Esophagus squamous epithelium (tissue), 5 donors: ENCODE measurements around the gene UBE2O. TPM values are rescaled to one million over a fixed set of nuclear protein-coding genes. Genes with fewer than 3 reads are reported as not detected.

Source experiments
- DNase-seq: peaks from one replicate; lab custom pipeline; 2025; lab: John Stamatoyannopoulos, UW
- H3K27ac ChIP-seq, 4 donors: fragments of 200-600 bp; sonication (generic); one replicate each; pipeline ENCODE4 v1.5.1; 2016 to 2019; ENCODE audit warnings: mild to moderate bottlenecking in 1 of 4
- H3K27me3 ChIP-seq, 4 donors: fragments of 200-600 bp; sonication (generic); 1 replicate in 3 of 4; 2 replicates in 1 of 4; pipeline versions ENCODE4 v1.5.1 to v1.6.0; 2017 to 2021; ENCODE audit warnings: antibody characterized with exemption in 1 of 4
- H3K36me3 ChIP-seq, 3 donors: fragments of 200-600 bp; sonication (generic); one replicate each; pipeline ENCODE4 v1.5.1; 2016 to 2019
- H3K4me1 ChIP-seq, 3 donors: fragments of 200-600 bp; sonication (generic); one replicate each; pipeline ENCODE4 v1.5.1; 2017 to 2019
- H3K4me3 ChIP-seq, 4 donors: fragments of 200-600 bp; sonication (generic); 1 replicate in 3 of 4; 2 replicates in 1 of 4; pipeline ENCODE4 v1.5.1; 2016 to 2019; ENCODE audit warnings: mild to moderate bottlenecking in 2 of 4, moderate library complexity in 1 of 4
- H3K9me3 ChIP-seq, 3 donors: fragments of 200-600 bp; sonication (generic); one replicate each; pipeline ENCODE4 v1.5.1; 2016 to 2019
- CTCF ChIP-seq, 6 experiments: fragments of 450-650 bp in 4 of 6; fragments of 200-600 bp in 2 of 6; sonication (generic) in 2 of 6; IDR thresholded peaks; one replicate each; pipeline ENCODE4 v1.5.1; 2016 to 2019; ENCODE audit warnings: antibody characterized with exemption in 6 of 6, mild to moderate bottlenecking in 4 of 6, moderate library complexity in 4 of 6
- POLR2A ChIP-seq, 4 donors: fragments of 450-650 bp; IDR thresholded peaks; one replicate each; pipeline ENCODE4 v1.6.1; 2017; ENCODE audit warnings: antibody characterized with exemption in 4 of 4, mild to moderate bottlenecking in 4 of 4, moderate library complexity in 3 of 4
- WGBS, 2 donors: methylation state at CpG; one replicate each; pipeline ENCODE4 v1.1.5; 2018; 5-methylcytosine and 5-hydroxymethylcytosine counted together
- intact Hi-C: fragments of 100-400 bp; cut with DNase I; formaldehyde crosslinking; loops from one replicate; pipeline ENCODE4 v1.15.0; 2022
- total RNA-seq, 4 donors: library from RNA; depleted of rRNA; stranded (reverse); fragments of >200 nt; gene quantifications; one replicate each; pipeline ENCODE4 v1.1.0, GENCODE V29; 2016
- donor health status: DM: yes; HTN: yes; CAD: no.

The UBE2O gene
- total RNA-seq, 4 donors from 2014 or later = 11.9 to 19.8 (median 16.3) TPM

GRCh38 chr17:76485569-76485968 is 32.6 kb upstream of the UBE2O start:
- H3K36me3 ChIP-seq = peaks cover 0 to 27% (median 0%) of the 10 kb centered on the region in 3 donors
- no peak overlapping the region for H3K4me3 ChIP-seq
- WGBS, 2 donors = 45 to 70% methylated on average over 11 of the region's 11 CpGs
- TF ChIP-seq CTCF (IDR thresholded peaks at IDR 0.05) (no peak), POLR2A (IDR thresholded peaks at IDR 0.05) (no peak)
- intact Hi-C loops = no loop called here
- peaks cover 4 to 27% (median 5%) of the 10 kb centered on the region in 3 donors for H3K4me1 ChIP-seq
- no peak for DNase-seq
- no peaks in the 10 kb centered on the region for H3K27me3 ChIP-seq
- no peaks in the 10 kb centered on the region for H3K9me3 ChIP-seq
- H3K27ac ChIP-seq = peak overlapping the region in 3 of 4 donors; percentile 14 to 52 (median 51)

- H3K36me3 ChIP-seq = peaks cover 0 to 36% (median under 1%) of the 10 kb centered on the region in 3 donors
- 63 to 79% methylated on average over 11 of the region's 11 CpGs for WGBS, 2 donors
- no peak for DNase-seq
- H3K4me1 ChIP-seq = peaks cover 0 to 15% (median 4%) of the 10 kb centered on the region in 3 donors
- no peak overlapping the region for H3K4me3 ChIP-seq
- intact Hi-C loops = no loop called here
- H3K27ac ChIP-seq = peak overlapping the region in 2 of 4 donors; percentile 50 to 51
- no peak for TF ChIP-seq CTCF (IDR thresholded peaks at IDR 0.05)
- TF ChIP-seq POLR2A (IDR thresholded peaks at IDR 0.05) = no peak
- H3K27me3 ChIP-seq = no peaks in the 10 kb centered on the region
- H3K9me3 ChIP-seq = no peaks in the 10 kb centered on the region
Observed at GRCh38 chr17:76484228-76484725, 31.3 kb upstream of the UBE2O start.

- Histone ChIP-seq H3K4me3 (no peak overlapping the region), H3K4me1 (peaks cover 0 to 15% (median 4%) of the 10 kb centered on the region in 3 donors), H3K9me3 (no peaks in the 10 kb centered on the region), H3K36me3 (peaks cover 0 to 50% (median 11%) of the 10 kb centered on the region in 3 donors), H3K27me3 (no peaks in the 10 kb centered on the region), H3K27ac (peak overlapping the region in 3 of 4 donors; percentile 42 to 66 (median 56))
- 58% methylated on average over 4 of the region's 21 CpGs; no CpG with 5 or more reads in 1 of the 2 donors for WGBS, 2 donors
- TF ChIP-seq CTCF (IDR thresholded peaks at IDR 0.05) (no peak), POLR2A (IDR thresholded peaks at IDR 0.05) (no peak)
- DNase-seq = no peak
- intact Hi-C loops = no loop called here
Observed at GRCh38 chr17:76481071-76481655, 28.2 kb upstream of the UBE2O start.

DNA sequence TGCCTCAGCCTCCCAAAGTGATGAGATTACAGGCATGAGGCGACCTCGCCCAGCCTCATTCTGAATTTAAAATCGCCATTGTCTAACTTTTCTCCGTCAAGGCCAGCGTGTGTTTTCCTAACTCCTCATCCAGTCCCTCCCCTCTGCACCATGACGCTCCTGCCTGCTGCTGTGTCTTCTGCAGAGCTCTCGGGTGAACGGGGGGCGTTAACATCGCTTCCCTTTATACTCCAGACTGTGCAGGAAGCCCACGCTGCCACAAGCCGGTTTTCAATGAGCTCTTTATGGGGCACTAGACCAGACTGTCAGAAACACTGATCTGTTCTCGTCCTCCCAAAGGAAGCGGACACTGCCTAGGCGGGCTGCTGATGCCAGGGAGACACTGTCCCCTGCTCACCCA is 27.7 kb upstream of the UBE2O start:
- DNase-seq = no peak
- Histone ChIP-seq H3K36me3 (peaks cover 0 to 54% (median 11%) of the 10 kb centered on the region in 3 donors), H3K9me3 (no peaks in the 10 kb centered on the region), H3K4me3 (no peak overlapping the region), H3K4me1 (peaks cover 0 to 15% (median 4%) of the 10 kb centered on the region in 3 donors), H3K27ac (peak overlapping the region in 3 of 4 donors; percentile 42 to 66 (median 56)), H3K27me3 (no peaks in the 10 kb centered on the region)
- WGBS, 2 donors = 66 to 80% methylated on average over 11 to 14 of the region's 15 CpGs
- TF ChIP-seq CTCF (IDR thresholded peaks at IDR 0.05) = no peak
- peak in 1 of 4 donors; percentile 4 for TF ChIP-seq POLR2A (IDR thresholded peaks at IDR 0.05)
- intact Hi-C loops = no loop called here

GRCh38 chr17:76479515-76480060 is 26.6 kb upstream of the UBE2O start:
- Histone ChIP-seq H3K9me3 (no peaks in the 10 kb centered on the region), H3K4me1 (peaks cover 0 to 4% (median 4%) of the 10 kb centered on the region in 3 donors), H3K4me3 (no peak overlapping the region), H3K27me3 (no peaks in the 10 kb centered on the region), H3K27ac (no peak overlapping the region), H3K36me3 (peaks cover 7 to 64% (median 11%) of the 10 kb centered on the region in 3 donors)
- intact Hi-C loops = no loop called here
- 84 to 93% methylated on average over 7 to 14 of the region's 14 CpGs for WGBS, 2 donors
- TF ChIP-seq CTCF (IDR thresholded peaks at IDR 0.05) (no peak), POLR2A (IDR thresholded peaks at IDR 0.05) (no peak)
- DNase-seq = no peak
